Neuronal stem cell (in vitro differentiated cells): ENCODE measurements around the gene COL5A1.
A peak's percentile ranks its signal among the peaks of the same experiment; 100 is the strongest.

ENCODE experiments used
- DNase-seq: peaks from one replicate; pipeline ENCODE4 v3.0.0-alpha.2; 2013; ENCODE audit warnings: low spot score
- H2AFZ ChIP-seq: one replicate; pipeline ENCODE4 v1.6.1; 2013; ENCODE audit warnings: mild to moderate bottlenecking, low read length, inconsistent platforms
- H2AK5ac ChIP-seq: 2 replicates; pipeline ENCODE4 v1.6.1; 2013; ENCODE audit warnings: low read depth, mild to moderate bottlenecking, inconsistent platforms, low read length, moderate library complexity, mixed read lengths
- H2BK120ac ChIP-seq: 2 replicates; pipeline ENCODE4 v1.6.1; 2013; ENCODE audit warnings: low read depth, mild to moderate bottlenecking, inconsistent platforms, low read length, moderate library complexity, mixed read lengths
- H2BK12ac ChIP-seq: one replicate; pipeline ENCODE4 v1.6.1; 2013; ENCODE audit warnings: low read length, inconsistent platforms
- H2BK15ac ChIP-seq: 2 replicates; pipeline ENCODE4 v1.6.1; 2013; ENCODE audit warnings: mild to moderate bottlenecking, low read length, inconsistent platforms, mixed read lengths
- H2BK5ac ChIP-seq: one replicate; pipeline ENCODE4 v1.6.1; 2013; ENCODE audit warnings: inconsistent platforms, mild to moderate bottlenecking, low read length, moderate library complexity
- H3K14ac ChIP-seq: one replicate; pipeline ENCODE4 v1.6.1; 2013; ENCODE audit warnings: low read length, inconsistent platforms
- H3K18ac ChIP-seq: 2 replicates; pipeline ENCODE4 v1.6.1; 2013; ENCODE audit warnings: low read length, inconsistent platforms
- H3K23ac ChIP-seq: 2 replicates; pipeline ENCODE4 v1.6.1; 2013; ENCODE audit warnings: low read depth, mild to moderate bottlenecking, mixed read lengths, low read length, inconsistent platforms; ENCODE audit not compliant: poor library complexity
- H3K27ac ChIP-seq: replicated peaks from 3 replicates; pipeline ENCODE4 v1.5.1; 2013; ENCODE audit warnings: low read length, inconsistent platforms
- H3K27me3 ChIP-seq, 3 experiments: 2 replicates each; pipeline ENCODE4 v1.6.1; 2013; ENCODE audit warnings: low read length in 3 of 3, mild to moderate bottlenecking in 2 of 3, inconsistent platforms in 1 of 3, low read depth in 1 of 3, mixed read lengths in 1 of 3, moderate library complexity in 1 of 3; ENCODE audit not compliant: control insufficient read depth in 3 of 3, insufficient read depth in 3 of 3
- H3K36me3 ChIP-seq, 2 donors: replicated peaks in 1 of 2; 2 replicates each; pipeline ENCODE4 v1.6.1; 2013; ENCODE audit warnings: low read length in 2 of 2; ENCODE audit not compliant: control insufficient read depth in 2 of 2, insufficient read depth in 2 of 2
- H3K4ac ChIP-seq: 2 replicates; pipeline ENCODE4 v1.6.1; 2013; ENCODE audit warnings: inconsistent platforms, mild to moderate bottlenecking, low read length, moderate library complexity
- H3K4me1 ChIP-seq, 2 donors: 1 replicate in 1 of 2; 2 replicates in 1 of 2; pipeline ENCODE4 v1.6.1; 2013; ENCODE audit warnings: low read length in 2 of 2, low read depth in 1 of 2; ENCODE audit not compliant: control insufficient read depth in 2 of 2, insufficient read depth in 1 of 2
- H3K4me2 ChIP-seq: one replicate; pipeline ENCODE4 v1.6.1; 2013; ENCODE audit warnings: mild to moderate bottlenecking, low read length, inconsistent platforms; ENCODE audit not compliant: insufficient read depth, poor library complexity, severe bottlenecking
- H3K4me3 ChIP-seq, 2 donors: 2 replicates each; pipeline ENCODE4 v1.5.1; 2013; ENCODE audit warnings: low read length in 2 of 2, mild to moderate bottlenecking in 2 of 2, inconsistent platforms in 1 of 2, moderate library complexity in 1 of 2
- H3K79me1 ChIP-seq: one replicate; pipeline ENCODE4 v1.6.1; 2013; ENCODE audit warnings: low read depth, mild to moderate bottlenecking, inconsistent platforms, low read length, moderate library complexity
- H3K9ac ChIP-seq: one replicate; pipeline ENCODE4 v1.6.1; 2013; ENCODE audit warnings: mild to moderate bottlenecking, low read depth, low read length, inconsistent platforms; ENCODE audit not compliant: poor library complexity
- H3K9me3 ChIP-seq, 2 donors: replicated peaks in 1 of 2; 2 replicates each; pipeline versions ENCODE3 to v1.6.1; 2013; ENCODE audit warnings: low read length in 2 of 2, mild to moderate bottlenecking in 2 of 2, inconsistent platforms in 1 of 2, low read depth in 1 of 2, mixed read lengths in 1 of 2, moderate library complexity in 1 of 2; ENCODE audit not compliant: control insufficient read depth in 2 of 2, insufficient read depth in 1 of 2
- H4K8ac ChIP-seq: one replicate; pipeline ENCODE4 v1.6.1; 2013; ENCODE audit warnings: low read depth, mild to moderate bottlenecking, inconsistent platforms, low read length, moderate library complexity
- H4K91ac ChIP-seq: one replicate; pipeline ENCODE4 v1.6.1; 2013; ENCODE audit warnings: low read length, low read depth, mild to moderate bottlenecking, inconsistent platforms; ENCODE audit not compliant: poor library complexity
- WGBS, 2 donors: extraction: QIAGEN DNeasy Blood & Tissue Kit; methylation state at CpG; one replicate each; pipeline ENCODE4 v1.1.7; 2013; ENCODE audit warnings: missing lambda C conversion rate in 2 of 2, mixed read lengths in 1 of 2; ENCODE audit not compliant: insufficient read length in 2 of 2, insufficient replicate concordance in 1 of 2; ENCODE audit errors: extremely low coverage in 2 of 2; 5-methylcytosine and 5-hydroxymethylcytosine counted together

Gene COL5A1

GRCh38 chr9:134690301-134690751 is 48.7 kb downstream of the COL5A1 start:
- H3K4ac ChIP-seq, result no peak overlapping the region
- no peak overlapping the region for H4K8ac ChIP-seq
- H3K18ac ChIP-seq, result peak overlapping the region; percentile 89
- H3K27me3 ChIP-seq, result no peaks in the 10 kb centered on the region
- H3K27ac ChIP-seq, result no peak overlapping the region
- H3K4me2 ChIP-seq, result no peak overlapping the region
- no peak overlapping the region for H3K4me3 ChIP-seq
- H3K36me3 ChIP-seq, result no peaks in the 10 kb centered on the region
- peak overlapping the region; percentile 97 for H3K14ac ChIP-seq
- H3K9me3 ChIP-seq, result no peaks in the 10 kb centered on the region
- no peak overlapping the region for H2BK15ac ChIP-seq
- no peak overlapping the region for H3K9ac ChIP-seq
- H3K23ac ChIP-seq, result peak overlapping the region; percentile 55
- H2AK5ac ChIP-seq, result peak overlapping the region; percentile 70
- H3K4me1 ChIP-seq, result no peaks in the 10 kb centered on the region
- H2BK120ac ChIP-seq, result no peak overlapping the region
- peak overlapping the region; percentile 73 for H2BK12ac ChIP-seq
- no peak for DNase-seq
- no peak overlapping the region for H2AFZ ChIP-seq
- H3K79me1 ChIP-seq, result no peaks in the 10 kb centered on the region
- WGBS, 2 donors, result no CpG with 5 or more reads among the region's 15 CpGs
- H2BK5ac ChIP-seq, result no peak overlapping the region
- no peak overlapping the region for H4K91ac ChIP-seq

- H4K91ac ChIP-seq, result no peak overlapping the region
- no peak for DNase-seq
- peak overlapping the region; percentile 64 for H3K18ac ChIP-seq
- H3K4me1 ChIP-seq, result no peaks in the 10 kb centered on the region
- H3K27me3 ChIP-seq, result no peaks in the 10 kb centered on the region
- no peak overlapping the region for H3K9ac ChIP-seq
- H2BK5ac ChIP-seq, result no peak overlapping the region
- H2BK120ac ChIP-seq, result no peak overlapping the region
- H4K8ac ChIP-seq, result no peak overlapping the region
- no peaks in the 10 kb centered on the region for H3K9me3 ChIP-seq
- no peak overlapping the region for H3K14ac ChIP-seq
- H3K36me3 ChIP-seq, result no peaks in the 10 kb centered on the region
- H2AFZ ChIP-seq, result no peak overlapping the region
- WGBS, 2 donors, result no CpG with 5 or more reads among the region's 31 CpGs
- no peak overlapping the region for H3K4me3 ChIP-seq
- H2BK15ac ChIP-seq, result no peak overlapping the region
- H2AK5ac ChIP-seq, result peak overlapping the region; percentile 19
- H3K23ac ChIP-seq, result no peak overlapping the region
- H3K79me1 ChIP-seq, result no peaks in the 10 kb centered on the region
- H3K27ac ChIP-seq, result no peak overlapping the region
- no peak overlapping the region for H3K4me2 ChIP-seq
- H2BK12ac ChIP-seq, result no peak overlapping the region
- no peak overlapping the region for H3K4ac ChIP-seq
These were observed 49.5 kb downstream of the COL5A1 start for GRCh38 chr9:134690946-134691694.

DNA sequence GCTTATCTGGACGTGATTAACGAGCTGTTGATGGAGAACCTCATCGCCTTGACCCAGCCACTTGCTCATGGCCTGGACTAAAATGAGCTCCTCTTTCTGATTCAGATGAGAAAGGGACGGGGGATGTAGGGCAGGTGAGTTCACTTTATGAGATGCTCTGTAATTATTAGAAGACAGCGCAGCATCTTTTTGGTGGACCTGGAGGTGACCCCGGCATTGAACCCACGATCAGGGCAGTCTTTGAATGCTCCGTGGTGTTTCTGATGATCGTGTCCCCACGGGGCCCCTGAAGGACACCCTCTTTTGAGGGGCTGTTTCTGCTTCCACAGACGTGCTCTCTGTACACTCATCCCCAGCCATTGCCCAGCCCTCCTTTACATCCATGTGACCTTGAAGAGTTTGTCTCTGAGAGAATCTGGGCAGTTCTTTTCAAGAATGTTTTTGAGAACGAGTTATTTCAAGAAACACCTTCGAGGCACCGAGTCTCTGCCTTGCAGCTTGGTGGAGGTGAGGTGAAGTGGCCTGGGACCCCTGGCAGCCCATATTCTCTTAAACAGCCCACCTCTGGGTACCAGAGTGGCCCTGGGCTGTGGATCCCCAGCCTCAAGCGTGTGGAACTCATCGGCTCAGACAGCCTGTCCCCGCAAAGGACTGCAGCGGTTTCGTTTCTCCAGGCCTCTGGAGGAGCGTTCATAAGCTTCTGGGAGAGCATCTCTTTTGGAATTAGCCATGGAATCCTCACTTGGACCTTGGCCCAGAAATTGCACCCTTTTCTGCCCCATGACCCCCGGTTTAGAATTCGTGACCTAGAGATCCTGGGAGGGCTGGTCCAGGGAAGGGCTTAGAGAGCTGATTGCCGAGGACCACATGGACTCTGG is 50.3 kb downstream of the COL5A1 start:
- no peak overlapping the region for H3K14ac ChIP-seq
- no peak overlapping the region for H2BK5ac ChIP-seq
- H3K27me3 ChIP-seq, result no peaks in the 10 kb centered on the region
- H3K4me2 ChIP-seq, result no peak overlapping the region
- H2AK5ac ChIP-seq, result no peak overlapping the region
- no peak overlapping the region for H2BK15ac ChIP-seq
- no peak for DNase-seq
- no peak overlapping the region for H2BK12ac ChIP-seq
- no peak overlapping the region for H3K23ac ChIP-seq
- H3K36me3 ChIP-seq, result no peaks in the 10 kb centered on the region
- no peak overlapping the region for H4K91ac ChIP-seq
- H3K4me3 ChIP-seq, result no peak overlapping the region
- no peak overlapping the region for H4K8ac ChIP-seq
- H2BK120ac ChIP-seq, result no peak overlapping the region
- H3K4me1 ChIP-seq, result no peaks in the 10 kb centered on the region
- H3K9me3 ChIP-seq, result no peaks in the 10 kb centered on the region
- H3K79me1 ChIP-seq, result no peaks in the 10 kb centered on the region
- H3K18ac ChIP-seq, result no peak overlapping the region
- no CpG with 5 or more reads among the region's 23 CpGs for WGBS, 2 donors
- no peak overlapping the region for H3K4ac ChIP-seq
- no peak overlapping the region for H2AFZ ChIP-seq
- H3K9ac ChIP-seq, result no peak overlapping the region
- no peak overlapping the region for H3K27ac ChIP-seq

GRCh38 chr9:134692573-134692860 is 50.9 kb downstream of the COL5A1 start:
- no CpG with 5 or more reads among the region's 6 CpGs for WGBS, 2 donors
- no peak for DNase-seq
- H2BK15ac ChIP-seq, result no peak overlapping the region

More at GRCh38 chr9:134692573-134692860, 50.9 kb downstream of the COL5A1 start:
- H3K27ac ChIP-seq, result no peak overlapping the region
- H3K14ac ChIP-seq, result no peak overlapping the region
- no peak overlapping the region for H2BK5ac ChIP-seq
- H3K27me3 ChIP-seq, result peaks cover 0 to 1% (median 0%) of the 10 kb centered on the region in 3 experiments
- H4K8ac ChIP-seq, result no peak overlapping the region
- no peaks in the 10 kb centered on the region for H3K9me3 ChIP-seq
- no peak overlapping the region for H2AFZ ChIP-seq
- no peak overlapping the region for H3K23ac ChIP-seq
- H3K4ac ChIP-seq, result no peak overlapping the region
- H3K18ac ChIP-seq, result no peak overlapping the region
- no peak overlapping the region for H2AK5ac ChIP-seq
- H3K4me2 ChIP-seq, result no peak overlapping the region
- H3K9ac ChIP-seq, result no peak overlapping the region
- no peak overlapping the region for H3K4me3 ChIP-seq
- H4K91ac ChIP-seq, result no peak overlapping the region
- no peaks in the 10 kb centered on the region for H3K4me1 ChIP-seq
- H2BK120ac ChIP-seq, result no peak overlapping the region
- H3K79me1 ChIP-seq, result peaks cover 2% of the 10 kb centered on the region
- no peak overlapping the region for H2BK12ac ChIP-seq
- H3K36me3 ChIP-seq, result no peaks in the 10 kb centered on the region
